GM21717 (cell line): ENCODE measurements around the gene MYO5A.
A peak's percentile ranks its signal among the peaks of the same experiment; 100 is the strongest.

Experiments
- ATAC-seq: cut with Tn5 transposase; IDR thresholded peaks from one replicate; pipeline ENCODE4 v1.9.1; 2021; ENCODE audit warnings: mild to moderate bottlenecking, moderate library complexity; ENCODE audit not compliant: unreplicated experiment

The MYO5A gene

DNA sequence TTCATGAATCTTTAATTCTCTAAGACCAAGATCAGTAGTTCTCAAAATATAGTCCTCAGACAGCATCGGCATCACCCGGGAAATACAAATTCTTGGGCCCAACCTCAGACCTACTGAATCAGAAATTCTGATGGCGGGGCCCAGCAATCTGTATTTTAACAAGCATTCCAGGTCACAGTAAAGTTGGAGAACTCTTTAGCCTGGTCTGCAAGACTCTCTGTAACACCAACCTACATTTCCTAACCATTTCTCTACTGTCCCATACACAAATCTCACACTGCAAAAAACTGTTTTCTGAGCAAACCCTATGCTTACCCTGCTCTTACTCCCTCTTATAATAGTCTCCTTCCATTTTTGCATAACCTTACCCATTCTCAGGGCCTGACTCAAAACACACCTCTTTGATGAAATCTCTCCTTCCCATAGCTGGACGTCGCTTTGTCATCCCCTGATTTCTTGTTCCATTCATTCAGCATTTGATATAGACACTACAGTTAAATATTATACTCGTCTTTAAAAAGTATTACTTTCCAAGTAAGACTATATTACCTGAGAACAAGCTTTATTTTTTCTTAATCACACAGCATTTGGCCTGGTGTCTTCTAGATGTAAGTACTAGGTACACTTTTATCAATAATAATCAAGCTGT lies 149.8 kb downstream of the MYO5A start:
- peak; percentile 61 for ATAC-seq

- peak; percentile 85 for ATAC-seq
Observed at GRCh38 chr15:52370010-52370409, 158.7 kb downstream of the MYO5A start.

- no peak for ATAC-seq
Observed at GRCh38 chr15:52369455-52369854, 159.2 kb downstream of the MYO5A start.

DNA sequence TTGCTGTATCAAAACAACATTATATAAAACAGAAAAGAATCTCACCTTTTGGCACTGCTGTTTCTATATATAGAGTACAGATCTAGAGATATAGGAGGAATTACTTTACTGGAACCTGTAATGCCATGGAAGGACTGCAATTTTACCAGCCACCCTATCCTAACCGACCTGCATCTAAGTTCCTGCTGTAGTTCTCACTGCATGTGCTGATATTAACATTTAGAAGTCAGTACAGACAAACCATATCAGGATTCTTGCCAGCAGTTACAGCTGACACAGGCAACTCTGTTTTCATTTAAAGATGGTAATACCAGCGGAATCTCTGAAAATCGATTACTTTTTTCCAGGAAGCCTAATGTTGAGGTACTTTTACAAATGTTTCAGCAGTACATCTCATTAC lies 159.7 kb downstream of the MYO5A start:
- ATAC-seq = no peak

DNA sequence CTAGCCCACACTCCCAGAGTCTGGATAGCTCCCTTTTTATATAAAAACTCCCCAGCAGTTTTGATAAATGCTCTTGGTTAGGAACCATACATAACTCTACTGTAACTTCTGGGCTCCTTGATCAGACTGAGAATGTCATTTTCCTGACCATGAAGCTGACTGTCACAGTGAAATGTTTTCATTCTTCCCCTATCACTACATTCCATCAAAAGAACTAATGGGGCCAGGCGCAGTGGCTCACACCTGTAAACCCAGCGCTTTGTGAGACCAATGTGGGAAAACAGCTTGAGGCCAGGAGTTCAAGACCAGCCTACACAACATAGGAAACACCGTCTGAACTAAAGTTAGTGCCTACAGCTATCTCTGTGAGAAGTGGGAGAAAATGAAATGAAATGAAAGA lies 160.3 kb downstream of the MYO5A start:
- ATAC-seq = no peak

DNA sequence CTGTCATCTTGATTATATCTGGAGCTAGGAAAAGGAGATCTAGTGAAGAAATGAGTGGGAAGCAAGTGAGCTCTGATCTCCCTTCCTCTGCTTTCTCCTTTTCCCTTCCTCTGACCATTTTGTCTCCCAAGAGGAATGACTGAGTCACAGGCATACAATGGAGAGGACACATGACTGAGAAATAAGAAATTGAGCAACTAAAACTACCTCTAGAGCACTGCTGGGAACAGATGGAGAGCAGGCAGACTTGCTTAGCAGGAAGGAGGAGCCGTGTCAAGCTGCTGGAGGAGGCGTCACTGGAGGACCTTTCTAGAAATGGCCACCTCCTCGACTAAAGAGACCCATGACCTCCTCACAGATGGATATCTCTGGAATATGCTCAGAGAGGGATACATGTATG lies 166.2 kb downstream of the MYO5A start:
- no peak for ATAC-seq

GRCh38 chr15:52361975-52362494 lies 166.6 kb downstream of the MYO5A start:
- ATAC-seq = no peak

DNA sequence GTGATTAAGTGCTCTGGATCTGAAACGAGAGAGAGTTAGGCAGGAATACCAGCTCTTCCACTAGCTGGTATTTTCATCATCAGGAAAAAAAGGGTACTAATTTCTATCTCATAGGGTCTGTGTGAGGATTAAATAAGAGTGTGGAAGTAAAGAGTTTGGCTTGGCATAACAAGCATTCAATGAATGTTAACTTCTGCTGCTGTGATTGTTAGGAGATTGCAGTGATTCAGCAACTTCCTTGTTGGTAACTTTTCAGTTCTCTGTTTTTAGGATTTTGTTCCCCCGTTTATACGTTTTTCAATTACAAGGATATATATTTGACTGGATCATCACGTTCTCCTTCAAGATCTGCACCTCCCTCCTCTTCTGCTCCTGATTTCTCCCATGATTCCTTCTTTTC lies 167.2 kb downstream of the MYO5A start:
- no peak for ATAC-seq

DNA sequence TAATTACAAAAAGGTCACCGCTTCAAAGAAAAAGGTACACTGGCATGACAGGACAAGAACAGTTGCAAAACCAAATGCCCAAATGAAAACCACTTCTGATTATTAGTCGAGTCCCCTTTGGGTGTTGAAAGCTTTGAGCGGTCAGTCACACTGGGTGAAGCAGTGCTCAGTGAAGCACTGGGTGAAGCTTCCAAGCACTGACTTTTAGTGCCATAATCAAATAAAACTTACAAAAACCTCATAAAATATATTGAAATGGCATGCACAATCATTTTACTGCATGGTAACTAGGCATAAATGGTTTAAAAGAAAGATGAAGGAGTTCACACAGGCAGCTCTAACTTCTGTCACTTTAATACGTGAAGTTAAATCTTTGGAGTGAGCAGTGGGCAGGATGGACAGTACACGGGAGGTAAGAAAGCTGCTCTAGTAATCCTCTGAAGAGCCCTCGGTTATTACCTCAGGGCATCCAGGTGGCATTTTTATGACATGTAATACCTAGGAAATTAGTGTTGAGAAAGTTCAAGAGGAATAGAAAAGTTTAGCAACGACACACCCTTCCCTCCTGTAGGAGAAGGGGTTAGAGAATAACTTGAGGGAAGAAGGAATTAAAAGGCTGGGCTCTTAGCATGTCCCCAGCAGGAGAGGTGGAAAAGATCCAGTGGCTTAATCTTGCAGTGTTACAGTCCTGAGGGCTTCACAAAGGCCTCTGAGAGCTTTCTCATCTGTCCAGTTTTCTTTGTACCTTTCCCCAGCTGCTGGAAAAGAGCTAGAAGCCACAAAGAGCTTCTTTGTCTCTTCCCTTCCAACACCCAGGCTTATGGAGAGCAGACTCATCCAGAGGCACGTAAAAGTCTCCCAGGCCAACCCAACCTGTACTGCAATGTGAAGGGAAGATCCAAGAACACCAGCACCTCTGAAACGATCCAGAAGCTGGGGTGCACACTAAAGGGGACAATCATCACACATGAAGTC lies 168.2 kb downstream of the MYO5A start:
- ATAC-seq = no peak

DNA sequence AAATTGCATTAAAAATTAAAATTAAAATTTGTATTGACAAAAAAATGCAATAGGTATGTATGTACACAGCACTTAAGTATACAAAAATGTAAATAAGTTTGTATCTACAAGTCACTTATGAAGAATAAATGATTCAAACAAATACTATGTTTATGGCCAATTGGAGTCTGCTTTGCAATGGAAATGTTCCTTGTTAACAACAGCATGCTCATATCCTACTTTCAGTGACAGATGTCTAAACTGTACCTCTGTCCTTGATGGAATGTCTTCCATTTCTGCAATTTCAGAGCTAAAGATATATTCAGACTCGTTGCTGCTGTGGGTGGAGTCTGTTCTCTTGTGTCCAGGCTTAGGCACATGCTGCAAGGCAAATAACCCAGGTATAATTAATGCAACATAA lies 169.0 kb downstream of the MYO5A start:
- no peak for ATAC-seq

- ATAC-seq = no peak
Observed at GRCh38 chr15:52357949-52358348, 170.7 kb downstream of the MYO5A start.

DNA sequence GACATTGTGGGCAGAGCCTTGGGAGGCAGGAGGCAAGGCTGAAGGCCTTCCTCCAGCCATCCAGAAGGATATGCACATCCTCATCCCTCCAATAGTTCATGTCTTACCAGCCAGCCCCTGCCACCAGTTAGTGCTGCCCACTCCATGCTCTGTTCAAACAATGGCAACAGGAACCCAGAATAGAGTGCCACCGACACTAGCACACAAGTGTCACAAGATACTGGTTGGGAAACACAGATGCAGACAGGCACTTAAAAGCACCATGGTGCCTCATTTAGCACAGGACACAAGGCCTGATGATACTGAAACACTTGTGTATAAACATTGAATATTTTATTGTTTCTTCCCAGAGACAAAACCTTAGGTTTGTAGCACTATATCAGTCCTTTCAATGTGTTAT lies 176.6 kb downstream of the MYO5A start:
- ATAC-seq = no peak

GRCh38 chr15:52351206-52351908 lies 177.3 kb downstream of the MYO5A start:
- no peak for ATAC-seq

DNA sequence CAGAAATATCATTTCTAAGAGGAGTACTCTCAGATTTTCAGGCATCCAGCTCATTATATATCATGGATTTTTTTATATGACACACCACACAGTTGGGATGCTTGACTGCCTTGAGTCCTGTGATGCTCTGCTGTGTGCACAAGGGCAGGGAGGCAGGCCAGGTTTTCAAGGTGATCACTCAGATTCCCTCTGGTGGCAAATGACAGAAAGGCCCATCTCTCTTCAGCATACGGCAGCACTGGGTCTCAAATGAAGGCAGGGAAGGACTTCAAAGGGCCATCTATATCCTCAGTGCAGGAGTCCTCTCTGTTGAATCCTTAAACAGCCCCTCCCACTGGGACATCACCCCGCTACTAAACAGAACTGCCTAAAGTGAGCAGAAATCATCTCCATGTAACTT lies 178.3 kb downstream of the MYO5A start:
- no peak for ATAC-seq

DNA sequence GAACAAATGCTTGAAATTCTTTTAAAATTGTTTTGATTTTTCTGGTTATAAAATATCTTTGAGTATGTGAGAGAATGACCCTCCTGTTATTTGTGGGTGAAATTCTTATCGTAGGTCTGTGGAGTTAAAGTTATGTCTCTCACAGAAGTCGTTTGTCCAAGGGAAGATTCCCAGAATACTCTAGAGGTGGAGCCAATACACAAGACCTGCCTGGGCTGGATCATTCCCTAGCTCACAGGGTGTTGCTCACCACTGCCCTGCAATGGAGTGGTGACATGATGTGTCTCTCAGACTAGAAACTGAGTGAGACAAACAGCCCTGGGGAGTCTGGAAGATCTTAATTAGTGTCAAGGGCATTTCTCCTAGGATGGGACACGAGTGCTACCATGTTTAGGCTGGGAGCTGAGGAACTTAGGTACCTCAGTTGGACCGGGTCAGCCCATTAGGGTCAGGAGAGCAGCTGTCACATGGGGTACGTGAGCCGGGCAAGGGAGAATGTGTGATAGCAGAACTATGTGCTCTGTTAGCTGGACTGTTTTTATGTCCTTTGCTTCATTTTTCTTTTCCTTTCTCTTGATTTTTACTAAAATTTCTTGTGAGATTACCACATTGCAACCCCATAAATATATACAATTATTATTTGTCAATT lies 179.5 kb downstream of the MYO5A start:
- ATAC-seq = no peak

DNA sequence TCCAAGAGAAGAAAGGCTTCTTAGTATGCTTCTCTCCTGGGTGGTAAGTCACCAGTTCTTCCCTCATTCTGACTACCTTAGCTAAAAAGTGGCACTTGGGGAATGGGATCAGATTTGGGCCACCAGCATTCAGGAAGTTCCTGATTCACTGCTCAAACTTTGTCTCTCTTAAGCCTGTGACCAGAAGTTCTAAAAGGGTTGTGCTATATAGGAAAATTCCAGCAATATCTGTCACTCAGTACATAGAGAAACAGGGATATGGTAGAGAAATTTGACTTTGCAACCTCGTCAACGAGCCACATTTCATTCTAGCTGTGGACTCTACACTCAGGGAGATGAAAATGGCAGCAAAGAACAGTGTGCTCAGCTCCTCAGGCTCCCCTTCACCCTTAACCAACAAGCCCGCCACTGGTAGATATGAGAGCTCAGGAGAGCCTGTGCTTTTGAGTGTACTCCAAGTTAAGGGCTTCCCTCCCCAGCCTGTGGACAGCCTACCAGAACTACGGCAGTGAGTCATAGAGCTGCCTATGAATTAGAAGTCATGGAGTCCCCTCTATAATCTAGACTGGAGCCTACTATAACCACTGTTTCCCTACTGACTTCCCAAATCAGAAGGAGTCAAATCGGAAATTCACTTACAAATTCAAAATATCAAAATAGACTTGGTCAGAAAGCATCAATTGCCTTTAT lies 180.5 kb downstream of the MYO5A start:
- ATAC-seq = no peak

GRCh38 chr15:52344592-52344991 lies 184.1 kb downstream of the MYO5A start:
- no peak for ATAC-seq

DNA sequence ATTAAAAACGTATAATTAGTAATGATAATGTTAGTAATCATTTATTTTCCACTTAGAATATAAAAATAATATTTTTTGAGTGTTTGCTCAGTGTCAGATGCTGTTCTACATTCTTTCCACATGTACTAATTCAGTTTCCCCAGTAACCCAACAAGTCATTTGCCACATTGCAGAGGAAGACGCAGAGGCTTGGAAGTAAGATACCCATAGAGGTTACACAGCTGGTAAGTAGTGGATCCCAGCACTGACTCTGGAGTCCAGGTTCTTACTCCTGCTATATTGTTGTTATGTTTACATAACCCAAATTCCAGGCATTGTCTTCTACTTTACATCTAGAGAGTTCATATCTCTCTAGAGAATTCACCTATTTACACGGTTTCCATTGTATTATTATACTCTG lies 184.8 kb downstream of the MYO5A start:
- ATAC-seq = no peak

DNA sequence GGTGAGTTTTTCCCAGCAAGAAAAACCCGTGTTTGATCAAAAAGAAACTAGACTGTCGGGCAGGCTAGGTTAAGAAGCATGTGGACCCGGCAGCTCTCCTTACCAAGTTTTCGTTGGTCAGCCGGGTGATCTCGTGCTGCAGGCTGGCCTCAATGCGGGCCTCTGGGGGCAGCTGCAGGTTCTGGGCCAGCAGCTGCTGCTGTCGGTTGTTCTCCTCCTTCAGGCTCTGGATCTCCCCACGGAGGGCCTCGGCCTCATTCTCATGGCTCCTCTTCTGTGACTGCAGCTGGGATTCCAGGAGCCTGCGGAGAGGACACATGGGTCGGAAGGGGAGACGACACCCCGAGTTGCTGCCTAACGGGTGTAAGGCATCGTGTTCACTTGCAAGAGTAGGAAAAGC lies 188.6 kb downstream of the MYO5A start:
- no peak for ATAC-seq

- no peak for ATAC-seq
Observed at GRCh38 chr15:52338891-52339290, 189.8 kb downstream of the MYO5A start.
